HG02852 (cell line): ENCODE data around the gene AFMID.
"Not testable (repeated sequence)": the region's sequence is repeated elsewhere in the genome, so short reads cannot be mapped to it uniquely, and the experiment has no call there.

Source experiments
- ATAC-seq: cut with Tn5 transposase; IDR thresholded peaks from one replicate; pipeline ENCODE4 v1.9.1; 2021; ENCODE audit warnings: mild to moderate bottlenecking, moderate library complexity; ENCODE audit not compliant: unreplicated experiment

Gene AFMID

DNA sequence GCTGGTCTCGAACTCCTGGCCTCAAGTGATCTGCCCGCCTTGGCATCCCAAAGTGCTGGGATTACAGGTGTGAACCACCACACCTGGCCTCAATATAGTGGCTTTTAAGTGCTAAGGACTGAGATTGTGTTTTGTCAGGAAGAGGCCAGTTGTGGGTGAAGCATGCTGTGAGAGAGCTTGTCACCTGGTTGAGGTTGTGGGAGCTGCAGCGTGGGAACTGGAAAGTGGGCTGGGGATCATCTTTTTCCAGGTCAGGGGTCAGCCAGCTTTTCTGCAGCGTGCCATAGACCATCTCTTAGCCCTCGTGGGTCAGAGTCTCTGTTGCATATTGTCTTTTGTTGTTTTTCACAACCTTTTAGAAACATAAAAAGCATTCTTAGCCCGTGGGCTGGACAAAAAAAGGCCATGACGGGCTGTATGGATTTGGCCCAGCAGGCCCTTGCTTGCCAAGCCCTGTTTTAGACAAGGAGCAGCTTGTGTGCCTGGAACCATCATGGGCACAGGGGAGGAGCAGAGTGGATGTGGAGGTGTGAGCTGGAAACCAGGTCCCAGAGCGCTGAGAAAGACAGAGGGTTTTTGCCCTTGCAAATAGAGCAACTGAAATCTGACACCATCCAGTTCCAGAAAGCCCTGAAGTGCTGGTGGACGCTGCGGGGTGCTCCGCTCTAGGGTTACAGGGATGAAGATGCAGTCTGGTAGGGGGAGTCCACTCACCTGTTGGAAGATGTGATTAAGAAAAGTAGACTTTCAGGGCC, 32.4 kb downstream of the AFMID start:
- no peak for ATAC-seq

DNA sequence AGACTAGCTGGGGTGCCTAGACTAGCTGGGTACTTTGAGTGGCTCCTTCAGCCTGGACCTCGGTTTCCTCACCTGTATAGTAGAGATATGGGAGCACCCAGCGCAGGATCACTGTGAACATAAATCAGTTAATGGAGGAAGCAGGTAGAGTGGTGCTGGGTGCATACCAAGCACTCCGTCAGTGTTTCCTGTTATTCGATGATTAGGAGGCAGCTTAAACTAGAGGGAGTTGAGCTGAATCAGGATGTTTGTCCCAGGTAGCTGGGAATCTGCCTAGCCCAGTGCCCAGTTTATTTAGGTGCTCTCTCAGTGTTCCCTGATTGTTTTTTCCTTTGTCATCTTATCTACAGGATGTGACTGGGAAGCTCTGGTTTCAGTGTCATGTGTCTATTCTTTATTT, 35.9 kb downstream of the AFMID start:
- no peak for ATAC-seq

DNA sequence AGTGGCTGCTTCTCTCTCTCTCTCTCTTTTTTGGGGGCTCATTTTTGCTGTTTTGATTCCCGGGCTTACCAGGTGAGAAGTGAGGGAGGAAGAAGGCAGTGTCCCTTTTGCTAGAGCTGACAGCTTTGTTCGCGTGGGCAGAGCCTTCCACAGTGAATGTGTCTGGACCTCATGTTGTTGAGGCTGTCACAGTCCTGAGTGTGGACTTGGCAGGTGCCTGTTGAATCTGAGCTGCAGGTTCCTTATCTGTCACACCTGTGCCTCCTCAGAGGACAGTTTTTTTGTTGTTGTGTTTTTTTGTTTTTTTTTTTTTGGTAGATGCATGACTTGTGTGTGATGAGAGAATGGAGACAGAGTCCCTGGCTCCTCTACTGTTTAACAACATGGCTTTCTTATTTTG, 36.6 kb downstream of the AFMID start:
- no peak for ATAC-seq

DNA sequence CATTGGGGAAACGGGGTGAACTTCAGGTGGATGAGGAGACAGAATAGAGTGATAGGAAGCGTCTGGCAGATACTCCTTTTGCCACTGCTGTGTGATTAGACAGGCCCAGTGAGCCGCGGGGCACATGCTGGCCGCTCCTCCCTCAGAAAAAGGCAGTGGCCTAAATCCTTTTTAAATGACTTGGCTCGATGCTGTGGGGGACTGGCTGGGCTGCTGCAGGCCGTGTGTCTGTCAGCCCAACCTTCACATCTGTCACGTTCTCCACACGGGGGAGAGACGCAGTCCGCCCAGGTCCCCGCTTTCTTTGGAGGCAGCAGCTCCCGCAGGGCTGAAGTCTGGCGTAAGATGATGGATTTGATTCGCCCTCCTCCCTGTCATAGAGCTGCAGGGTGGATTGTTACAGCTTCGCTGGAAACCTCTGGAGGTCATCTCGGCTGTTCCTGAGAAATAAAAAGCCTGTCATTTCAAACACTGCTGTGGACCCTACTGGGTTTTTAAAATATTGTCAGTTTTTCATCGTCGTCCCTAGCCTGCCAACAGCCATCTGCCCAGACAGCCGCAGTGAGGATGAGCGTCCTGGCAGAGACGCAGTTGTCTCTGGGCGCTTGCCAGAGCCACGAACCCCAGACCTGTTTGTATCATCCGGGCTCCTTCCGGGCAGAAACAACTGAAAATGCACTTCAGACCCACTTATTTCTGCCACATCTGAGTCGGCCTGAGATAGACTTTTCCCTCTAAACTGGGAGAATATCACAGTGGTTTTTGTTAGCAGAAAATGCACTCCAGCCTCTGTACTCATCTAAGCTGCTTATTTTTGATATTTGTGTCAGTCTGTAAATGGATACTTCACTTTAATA, 37.3 kb downstream of the AFMID start:
- no peak for ATAC-seq

DNA sequence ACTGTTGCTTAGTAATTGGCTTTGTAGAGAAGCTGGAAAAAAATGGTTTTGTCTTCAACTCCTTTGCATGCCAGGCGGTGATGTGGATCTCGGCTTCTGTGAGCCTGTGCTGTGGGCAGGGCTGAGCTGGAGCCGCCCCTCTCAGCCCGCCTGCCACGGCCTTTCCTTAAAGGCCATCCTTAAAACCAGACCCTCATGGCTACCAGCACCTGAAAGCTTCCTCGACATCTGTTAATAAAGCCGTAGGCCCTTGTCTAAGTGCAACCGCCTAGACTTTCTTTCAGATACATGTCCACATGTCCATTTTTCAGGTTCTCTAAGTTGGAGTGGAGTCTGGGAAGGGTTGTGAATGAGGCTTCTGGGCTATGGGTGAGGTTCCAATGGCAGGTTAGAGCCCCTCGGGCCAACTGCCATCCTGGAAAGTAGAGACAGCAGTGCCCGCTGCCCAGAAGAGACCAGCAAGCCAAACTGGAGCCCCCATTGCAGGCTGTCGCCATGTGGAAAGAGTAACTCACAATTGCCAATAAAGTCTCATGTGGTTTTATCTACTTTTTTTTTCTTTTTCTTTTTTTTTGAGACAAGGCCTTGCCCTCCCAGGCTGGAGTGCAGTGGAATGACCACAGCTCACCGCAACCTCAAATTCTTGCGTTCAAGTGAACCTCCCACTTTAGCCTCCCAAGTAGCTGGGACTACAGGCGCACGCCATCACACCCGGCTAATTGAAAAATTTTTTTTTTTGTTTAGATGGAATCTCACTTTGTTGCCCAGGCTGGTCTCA, 38.1 kb downstream of the AFMID start:
- ATAC-seq = no peak

DNA sequence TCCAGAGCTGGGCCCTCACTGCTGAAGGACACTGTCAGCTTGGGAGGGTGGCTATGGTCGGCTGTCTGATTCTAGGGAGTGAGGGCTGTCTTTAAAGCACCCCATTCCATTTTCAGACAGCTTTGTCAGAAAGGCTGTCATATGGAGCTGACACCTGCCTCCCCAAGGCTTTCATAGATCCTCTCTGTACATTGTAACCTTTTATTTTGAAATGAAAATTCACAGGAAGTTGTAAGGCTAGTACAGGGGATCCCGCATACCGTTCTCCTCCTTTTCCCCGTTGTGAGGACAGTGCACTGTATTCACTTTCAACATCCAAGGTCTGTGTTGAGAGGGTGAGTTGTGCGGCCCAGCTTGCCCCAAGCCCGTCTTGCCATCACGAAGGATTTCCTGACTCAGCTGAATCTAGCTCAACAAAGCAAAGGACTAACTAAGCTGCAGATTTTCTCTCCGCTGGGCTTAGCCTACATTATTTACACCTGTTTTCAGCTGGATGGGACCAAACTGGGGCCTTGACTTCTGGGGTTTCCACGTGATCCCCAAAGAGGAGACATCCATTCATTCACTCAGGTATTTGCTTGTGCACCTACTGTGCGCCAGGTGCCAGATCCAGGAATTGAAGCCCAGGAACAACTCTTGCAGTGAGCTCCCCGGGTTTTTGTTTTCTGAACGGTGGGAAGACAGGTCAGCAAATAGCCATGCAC, 39.0 kb downstream of the AFMID start:
- ATAC-seq = no peak

DNA sequence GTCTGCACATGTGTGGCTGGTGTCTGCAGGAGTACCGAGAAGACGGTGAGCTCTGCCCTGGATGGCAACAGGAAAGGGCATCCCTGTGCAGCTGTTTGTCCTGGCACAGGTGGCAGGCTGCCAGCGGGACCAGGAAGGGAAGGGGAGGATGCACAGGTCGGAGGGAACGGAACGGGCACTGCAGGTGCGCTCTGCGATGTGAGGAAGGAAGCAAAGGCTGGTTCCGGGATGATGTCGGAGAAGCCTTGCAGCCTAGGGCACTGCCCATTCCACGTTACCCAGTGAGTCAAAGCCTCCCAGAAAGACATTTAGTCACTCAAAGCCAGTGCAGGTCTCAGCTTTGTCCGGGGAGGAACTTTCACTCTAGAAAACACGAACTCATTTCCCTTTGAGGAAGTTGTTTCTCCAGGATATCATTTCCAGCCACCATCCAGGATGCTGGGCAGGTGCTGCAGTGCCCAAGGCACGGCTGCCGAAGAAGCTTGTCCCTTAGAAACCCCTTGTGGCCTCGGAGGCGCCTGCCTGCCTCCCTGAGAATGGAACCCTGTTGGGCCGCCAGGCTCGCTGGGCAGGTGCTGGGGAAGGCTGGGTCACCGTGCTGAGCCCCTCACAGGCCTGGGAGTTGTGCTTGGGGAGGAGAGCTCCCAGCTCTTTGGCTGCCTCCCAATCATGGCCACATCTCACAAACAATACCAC, 39.7 kb downstream of the AFMID start:
- no peak for ATAC-seq

DNA sequence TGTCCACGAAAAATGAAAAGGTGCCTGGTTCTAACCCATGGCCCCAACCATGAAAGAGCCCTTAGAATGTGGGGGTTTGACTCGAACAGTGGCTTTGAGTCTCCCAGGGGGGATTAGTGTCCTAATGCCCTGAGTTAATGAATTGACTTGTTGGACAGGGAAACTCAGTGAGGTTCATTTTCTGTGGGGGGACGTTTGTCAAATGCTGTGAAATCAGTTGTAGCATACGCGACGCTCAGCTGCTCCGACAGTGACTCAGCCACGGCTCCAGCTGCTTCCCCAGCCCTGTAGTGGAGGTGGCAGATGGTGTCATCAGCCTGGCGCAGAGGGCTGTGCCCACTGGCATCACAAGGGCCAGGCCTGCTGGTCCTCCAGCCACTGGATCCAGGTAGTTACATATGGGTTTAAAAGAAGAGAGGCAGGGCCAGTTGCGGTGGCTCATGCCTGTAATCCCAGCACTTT, 40.3 kb downstream of the AFMID start:
- no peak for ATAC-seq

DNA sequence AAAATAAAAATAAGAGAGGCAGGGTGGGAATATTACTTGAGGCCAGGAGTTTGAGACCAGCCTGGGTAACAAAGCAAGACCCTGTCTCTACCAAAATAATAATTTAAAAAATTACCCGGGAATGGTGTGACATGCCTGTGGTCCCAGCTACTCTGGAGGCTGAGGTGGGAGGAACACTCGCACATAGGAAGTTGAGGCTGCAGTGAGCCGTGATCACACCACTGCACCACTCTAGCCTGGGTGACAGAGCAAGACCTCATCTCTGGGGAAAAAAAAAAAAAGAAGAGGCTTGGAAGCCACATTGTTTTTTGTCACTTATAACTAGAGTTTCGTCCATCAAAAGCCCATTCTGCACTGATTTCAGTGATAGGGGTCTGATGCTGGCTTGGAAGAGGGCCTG, 41.0 kb downstream of the AFMID start:
- no peak for ATAC-seq

DNA sequence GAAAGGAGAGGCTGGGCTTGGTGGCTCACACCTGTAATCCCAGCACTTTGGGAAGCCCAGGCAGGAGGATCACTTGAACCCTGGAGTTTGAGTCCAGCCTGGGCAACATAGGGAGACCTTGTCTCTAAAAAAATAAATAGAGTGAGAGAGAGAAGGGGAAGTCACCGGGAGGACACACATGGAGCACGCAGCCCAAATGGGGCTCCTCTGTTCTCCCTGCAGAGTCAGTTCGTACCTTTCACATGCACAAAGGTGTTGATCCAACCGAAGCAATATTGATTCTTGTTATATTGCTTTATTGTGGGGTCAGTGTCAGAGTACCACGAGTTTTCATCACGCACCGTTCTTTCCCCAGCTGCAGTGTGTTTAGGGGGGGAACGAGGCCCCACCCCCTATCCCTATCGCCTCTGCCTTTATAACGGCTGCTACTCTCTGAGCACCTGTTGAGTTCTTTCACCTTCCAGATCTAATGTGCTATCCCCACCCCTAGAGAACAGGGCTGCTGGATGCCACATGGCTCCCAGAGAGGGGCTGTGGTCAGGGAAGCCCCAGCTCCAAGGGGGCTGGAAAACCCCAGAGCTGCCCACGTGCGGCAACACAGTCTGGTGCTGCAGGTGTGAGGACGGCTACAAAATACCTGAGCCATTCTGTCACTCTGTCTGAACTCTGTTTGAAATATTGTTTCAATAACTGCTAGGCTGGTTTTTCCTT, 43.2 kb downstream of the AFMID start:
- no peak for ATAC-seq

DNA sequence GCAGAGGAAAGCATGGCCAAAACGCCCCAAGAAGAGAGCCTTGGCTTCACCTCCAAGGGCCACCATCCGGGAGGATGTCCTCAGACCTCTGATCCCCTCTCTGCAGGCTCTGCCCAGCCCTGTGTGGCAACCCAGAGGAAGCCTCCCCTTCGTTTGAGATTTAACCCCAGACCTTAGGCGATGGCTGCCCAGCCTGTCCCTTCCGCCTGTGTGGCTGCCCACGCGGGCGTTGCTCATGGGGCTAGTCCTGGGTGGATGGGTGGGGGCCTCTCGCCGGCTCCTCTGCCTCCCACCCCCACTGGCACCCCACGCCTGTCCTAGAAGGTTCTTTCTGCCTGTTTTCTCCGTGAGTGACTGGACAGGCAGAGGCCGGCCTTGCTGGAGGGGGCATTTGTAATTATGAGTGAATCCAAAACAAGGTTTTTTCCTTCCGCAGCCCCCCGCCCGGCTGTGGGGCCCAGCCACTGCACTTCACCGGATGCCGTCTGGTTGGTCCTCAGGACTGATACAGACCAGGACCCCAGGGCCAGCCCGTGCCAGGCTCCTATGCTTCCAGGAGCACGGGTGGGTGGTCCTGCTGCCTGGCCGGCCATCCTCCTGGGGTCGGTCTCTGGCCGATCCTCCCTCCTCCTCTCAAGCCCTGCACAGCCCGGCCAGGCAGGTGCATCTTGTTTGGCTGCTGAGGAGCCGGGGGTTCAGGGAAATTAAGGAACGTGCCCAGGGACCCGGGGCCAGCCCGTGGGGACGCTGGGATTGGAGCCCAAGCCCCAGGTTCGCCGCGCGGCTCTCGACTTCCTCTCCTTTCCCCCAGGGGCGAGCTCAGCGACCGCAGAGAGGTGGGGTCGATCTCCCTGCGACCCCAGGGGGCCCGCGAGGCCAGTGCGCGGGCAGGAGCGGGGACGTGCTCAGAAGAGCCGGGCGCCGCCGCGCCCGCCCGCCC, 44.1 kb downstream of the AFMID start, which contains the start of gene TMEM235:
Gene TMEM235, plus strand, starts transcription at position 636 of the 940 bp plus-strand sequence. CDS start 393 bp downstream, outside the sequence.
- no peak for ATAC-seq

DNA sequence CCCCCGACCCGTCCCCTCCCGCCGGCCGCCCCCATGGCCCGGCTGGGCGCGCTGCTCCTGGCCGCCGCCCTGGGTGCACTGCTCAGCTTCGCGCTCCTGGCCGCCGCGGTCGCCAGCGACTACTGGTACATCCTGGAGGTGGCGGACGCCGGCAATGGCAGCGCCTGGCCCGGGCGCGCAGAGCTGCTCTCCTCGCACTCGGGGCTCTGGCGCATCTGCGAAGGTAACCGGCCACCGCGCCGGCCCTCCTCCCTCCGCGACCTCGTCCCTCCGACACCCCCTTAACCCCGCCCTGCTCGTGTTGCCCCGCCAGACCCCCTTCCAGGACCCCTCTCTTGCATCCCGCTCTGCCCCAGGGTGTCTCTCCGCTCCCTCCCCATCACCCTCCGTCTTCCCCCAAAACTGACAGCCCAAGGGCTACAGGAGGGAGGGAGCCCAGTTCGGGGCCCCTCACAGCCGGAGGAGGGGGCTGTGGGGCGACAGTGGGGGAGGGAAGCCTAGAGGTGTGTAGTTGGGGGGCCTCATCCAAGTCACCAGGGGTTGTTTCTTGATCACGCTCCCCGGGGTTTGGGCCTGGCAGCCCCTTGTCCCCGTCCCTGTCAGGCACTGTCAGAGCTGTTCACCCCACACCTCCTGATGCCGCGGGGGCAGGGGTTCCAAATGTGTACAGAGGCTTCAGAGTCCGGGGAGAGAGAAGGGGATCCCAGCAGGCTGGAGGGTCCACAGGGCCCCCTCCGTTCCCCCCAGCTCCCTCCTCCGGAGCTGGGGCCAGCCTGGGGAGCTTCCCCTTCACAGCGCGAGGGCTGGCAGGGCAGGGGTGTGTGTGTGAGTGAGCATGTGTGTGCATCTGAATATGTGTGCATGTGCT, 45.1 kb downstream of the AFMID start:
- ATAC-seq = no peak

DNA sequence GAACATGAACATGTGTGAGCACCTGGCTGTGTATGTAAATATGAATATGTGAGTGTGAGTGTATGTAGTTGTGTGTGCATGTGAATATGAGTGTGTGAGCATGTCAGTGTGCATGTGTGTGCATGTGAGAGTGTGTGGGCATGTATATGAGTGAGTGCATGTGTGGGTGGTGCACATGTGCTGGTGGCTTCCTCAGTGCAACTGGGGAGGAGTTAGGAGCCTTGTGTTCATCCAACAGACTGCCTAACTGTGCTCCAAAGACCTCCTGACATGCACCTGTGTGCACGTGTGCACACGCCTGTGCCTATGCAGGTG, 45.7 kb downstream of the AFMID start:
- no peak for ATAC-seq

DNA sequence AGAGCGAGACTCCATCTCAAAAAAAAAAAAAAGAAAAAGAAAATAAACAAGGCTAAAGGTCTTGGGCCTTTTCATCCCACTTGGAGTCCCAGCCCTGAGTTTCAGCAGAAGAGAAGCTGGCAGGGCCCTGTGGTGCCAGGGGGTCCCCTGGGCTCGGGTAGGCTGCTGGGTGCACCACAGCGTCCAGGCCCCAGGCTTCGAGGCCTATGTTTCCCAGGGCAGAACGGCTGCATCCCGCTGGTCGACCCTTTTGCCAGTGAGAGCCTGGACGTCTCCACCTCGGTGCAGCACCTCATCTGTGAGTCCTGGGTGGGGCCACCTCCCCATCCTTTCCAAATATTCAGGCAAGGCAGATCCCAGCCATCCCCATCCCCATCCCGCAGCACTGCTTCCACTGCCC, 46.5 kb downstream of the AFMID start:
- ATAC-seq = no peak

DNA sequence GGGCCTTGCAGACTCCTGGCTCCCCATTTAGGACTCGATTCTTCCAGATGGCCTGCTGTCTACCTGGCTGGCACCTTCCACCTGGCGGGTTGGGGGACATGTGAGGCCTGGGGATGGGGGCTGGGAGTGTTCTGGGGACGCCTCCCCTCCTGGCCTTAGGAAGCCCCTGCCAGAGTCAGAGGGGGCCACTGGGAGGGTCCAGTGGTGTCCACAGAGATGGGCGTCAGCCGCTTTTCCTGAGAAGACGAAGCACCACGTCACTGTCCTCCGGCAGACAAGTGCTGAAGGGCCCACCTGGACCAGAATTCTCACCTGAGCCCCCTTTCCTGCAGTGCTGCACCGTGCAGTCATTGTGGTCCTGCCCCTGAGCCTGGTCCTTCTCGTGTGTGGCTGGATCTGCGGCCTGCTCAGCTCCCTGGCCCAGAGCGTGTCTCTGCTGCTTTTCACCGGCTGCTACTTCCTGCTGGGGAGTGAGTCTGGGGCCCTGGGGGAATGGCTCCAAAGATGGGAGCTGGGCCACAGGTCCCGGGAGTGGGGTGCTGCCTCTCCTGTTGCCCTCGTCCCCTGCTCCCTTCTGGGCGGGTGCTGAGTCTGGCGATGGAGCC, 47.2 kb downstream of the AFMID start:
- ATAC-seq = no peak

DNA sequence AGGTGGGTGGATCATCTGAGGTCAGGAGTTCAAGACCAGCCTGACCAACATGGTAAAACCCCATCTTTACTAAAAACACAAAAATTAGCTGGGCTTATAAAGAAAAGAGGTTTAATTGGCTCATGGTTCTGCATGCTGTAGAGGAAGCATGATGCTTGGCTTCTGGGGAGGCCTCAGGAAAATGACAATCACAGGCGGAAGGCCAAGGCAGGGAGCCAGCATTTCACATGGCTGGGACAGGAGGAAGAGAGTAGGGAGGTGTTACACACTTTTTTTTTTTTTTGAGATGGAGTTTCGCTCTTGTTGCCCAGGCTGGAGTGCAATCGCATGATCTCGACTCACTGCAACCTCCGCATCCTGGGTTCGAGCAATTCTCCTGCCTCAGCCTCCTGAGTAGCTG, 47.9 kb downstream of the AFMID start:
- ATAC-seq = not testable (repeated sequence)

DNA sequence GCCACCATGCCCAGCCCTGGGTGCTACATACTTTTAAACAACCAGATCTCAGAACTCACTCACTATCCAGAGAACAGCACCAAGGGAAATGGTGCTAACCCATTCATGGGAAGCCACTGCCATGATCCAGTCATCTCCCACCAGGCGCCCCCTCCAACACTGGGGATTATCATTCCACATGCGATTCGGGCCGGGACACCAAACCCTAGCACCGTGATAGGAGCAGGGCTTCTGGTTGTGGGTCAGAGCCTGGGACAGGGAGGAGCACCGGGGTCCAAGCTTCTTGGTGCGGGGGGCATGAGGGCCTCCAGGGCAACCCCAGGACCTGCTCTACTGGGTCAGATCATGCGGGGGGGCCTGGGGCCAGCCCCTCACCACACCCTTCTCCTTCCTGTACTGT, 48.7 kb downstream of the AFMID start:
- ATAC-seq = no peak
